ENCODE data around the gene VASP.

The VASP gene

DNA sequence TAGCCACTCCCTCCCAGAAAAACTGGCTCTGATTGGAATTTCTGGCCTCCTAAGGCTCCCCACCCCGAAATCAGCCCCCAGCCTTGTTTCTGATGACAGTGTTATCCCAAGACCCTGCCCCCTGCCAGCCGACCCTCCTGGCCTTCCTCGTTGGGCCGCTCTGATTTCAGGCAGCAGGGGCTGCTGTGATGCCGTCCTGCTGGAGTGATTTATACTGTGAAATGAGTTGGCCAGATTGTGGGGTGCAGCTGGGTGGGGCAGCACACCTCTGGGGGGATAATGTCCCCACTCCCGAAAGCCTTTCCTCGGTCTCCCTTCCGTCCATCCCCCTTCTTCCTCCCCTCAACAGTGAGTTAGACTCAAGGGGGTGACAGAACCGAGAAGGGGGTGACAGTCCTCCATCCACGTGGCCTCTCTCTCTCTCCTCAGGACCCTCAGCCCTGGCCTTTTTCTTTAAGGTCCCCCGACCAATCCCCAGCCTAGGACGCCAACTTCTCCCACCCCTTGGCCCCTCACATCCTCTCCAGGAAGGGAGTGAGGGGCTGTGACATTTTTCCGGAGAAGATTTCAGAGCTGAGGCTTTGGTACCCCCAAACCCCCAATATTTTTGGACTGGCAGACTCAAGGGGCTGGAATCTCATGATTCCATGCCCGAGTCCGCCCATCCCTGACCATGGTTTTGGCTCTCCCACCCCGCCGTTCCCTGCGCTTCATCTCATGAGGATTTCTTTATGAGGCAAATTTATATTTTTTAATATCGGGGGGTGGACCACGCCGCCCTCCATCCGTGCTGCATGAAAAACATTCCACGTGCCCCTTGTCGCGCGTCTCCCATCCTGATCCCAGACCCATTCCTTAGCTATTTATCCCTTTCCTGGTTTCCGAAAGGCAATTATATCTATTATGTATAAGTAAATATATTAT is 33.3 kb upstream of the VASP start:
- no peak for DNase-seq

DNA sequence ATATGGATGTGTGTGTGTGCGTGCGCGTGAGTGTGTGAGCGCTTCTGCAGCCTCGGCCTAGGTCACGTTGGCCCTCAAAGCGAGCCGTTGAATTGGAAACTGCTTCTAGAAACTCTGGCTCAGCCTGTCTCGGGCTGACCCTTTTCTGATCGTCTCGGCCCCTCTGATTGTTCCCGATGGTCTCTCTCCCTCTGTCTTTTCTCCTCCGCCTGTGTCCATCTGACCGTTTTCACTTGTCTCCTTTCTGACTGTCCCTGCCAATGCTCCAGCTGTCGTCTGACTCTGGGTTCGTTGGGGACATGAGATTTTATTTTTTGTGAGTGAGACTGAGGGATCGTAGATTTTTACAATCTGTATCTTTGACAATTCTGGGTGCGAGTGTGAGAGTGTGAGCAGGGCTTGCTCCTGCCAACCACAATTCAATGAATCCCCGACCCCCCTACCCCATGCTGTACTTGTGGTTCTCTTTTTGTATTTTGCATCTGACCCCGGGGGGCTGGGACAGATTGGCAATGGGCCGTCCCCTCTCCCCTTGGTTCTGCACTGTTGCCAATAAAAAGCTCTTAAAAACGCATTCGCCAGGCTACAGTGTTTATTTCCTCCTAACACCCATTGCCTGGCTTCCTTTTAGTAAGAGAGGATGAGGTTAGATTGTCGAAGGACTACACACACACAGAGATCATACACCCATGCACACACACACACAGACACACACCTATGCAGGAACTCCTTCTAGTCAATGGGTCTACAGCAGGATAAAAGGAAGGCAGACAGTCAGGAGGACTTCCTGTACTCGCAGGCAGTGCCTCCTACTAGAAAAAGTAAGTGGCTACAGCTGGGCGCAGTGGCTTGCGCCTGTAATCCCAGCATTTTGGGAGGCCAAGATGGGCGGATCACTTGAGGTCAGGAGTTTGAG is 32.4 kb upstream of the VASP start:
- no peak for DNase-seq

GRCh38 chr19:45475537-45476291 is 31.6 kb upstream of the VASP start:
- no peak for DNase-seq

- no peak for DNase-seq
These were observed 31.0 kb upstream of the VASP start for GRCh38 chr19:45476304-45476703.

GRCh38 chr19:45477186-45477585 is 30.1 kb upstream of the VASP start:
- DNase-seq: no peak

DNA sequence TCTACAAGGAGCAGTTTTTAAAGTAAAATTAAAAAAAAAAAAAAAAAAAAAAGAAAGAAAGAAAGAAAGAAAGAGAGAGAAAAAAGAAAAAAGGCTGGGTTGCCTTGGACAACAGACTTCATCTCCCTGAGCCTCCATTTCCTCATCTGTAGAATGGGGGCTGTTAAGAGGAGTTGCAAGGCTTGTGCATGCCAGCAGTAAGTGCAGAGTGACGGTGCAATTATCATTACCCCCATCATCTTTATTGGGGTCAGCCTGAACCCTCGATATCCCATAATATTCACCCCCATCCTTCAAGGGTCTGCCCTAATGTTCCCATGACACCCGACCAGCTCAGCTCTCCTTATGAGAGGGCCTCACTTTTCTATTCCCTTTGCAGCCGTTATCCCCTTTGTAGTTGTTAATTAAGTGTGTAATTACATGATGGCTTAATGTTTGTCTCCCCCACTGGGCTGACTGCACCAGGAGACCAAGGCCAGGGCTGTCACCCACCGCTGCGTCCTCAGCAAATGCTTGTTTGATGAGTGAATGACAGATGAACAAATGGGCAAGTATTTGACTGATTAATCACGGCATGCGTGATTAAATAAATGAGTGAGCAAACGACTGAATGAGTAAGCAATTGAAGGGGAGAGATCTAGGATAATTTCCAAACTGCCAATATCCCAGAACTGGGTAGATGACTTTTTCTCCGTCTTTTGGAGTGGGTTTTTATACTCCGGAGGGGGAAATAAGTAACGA is 29.4 kb upstream of the VASP start:
- DNase-seq: no peak

- DNase-seq: peak in 1 of 2 experiments; percentile 68
These were observed 28.6 kb upstream of the VASP start for GRCh38 chr19:45478454-45479238.

DNA sequence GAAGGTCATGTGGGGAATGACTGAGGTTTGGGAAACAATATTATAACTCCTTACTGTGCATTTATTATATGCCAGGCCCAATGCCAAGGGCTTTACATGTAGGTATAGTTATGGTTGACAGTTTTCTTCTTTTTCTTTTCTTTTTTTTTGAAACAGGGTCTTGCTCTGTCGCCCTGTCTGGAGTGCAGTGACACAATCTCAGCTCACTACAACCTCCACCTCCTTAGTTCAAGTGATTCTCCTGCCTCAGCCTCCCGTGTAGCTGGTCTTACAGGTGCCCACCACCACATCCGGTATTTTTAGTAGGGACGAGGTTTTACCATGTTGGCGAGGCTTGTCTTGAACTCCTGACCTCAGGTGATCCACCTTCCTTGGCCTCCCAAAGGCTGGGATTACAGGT is 24.2 kb upstream of the VASP start:
- DNase-seq: no peak

GRCh38 chr19:45484273-45484945 is 22.9 kb upstream of the VASP start:
- no peak for DNase-seq

DNA sequence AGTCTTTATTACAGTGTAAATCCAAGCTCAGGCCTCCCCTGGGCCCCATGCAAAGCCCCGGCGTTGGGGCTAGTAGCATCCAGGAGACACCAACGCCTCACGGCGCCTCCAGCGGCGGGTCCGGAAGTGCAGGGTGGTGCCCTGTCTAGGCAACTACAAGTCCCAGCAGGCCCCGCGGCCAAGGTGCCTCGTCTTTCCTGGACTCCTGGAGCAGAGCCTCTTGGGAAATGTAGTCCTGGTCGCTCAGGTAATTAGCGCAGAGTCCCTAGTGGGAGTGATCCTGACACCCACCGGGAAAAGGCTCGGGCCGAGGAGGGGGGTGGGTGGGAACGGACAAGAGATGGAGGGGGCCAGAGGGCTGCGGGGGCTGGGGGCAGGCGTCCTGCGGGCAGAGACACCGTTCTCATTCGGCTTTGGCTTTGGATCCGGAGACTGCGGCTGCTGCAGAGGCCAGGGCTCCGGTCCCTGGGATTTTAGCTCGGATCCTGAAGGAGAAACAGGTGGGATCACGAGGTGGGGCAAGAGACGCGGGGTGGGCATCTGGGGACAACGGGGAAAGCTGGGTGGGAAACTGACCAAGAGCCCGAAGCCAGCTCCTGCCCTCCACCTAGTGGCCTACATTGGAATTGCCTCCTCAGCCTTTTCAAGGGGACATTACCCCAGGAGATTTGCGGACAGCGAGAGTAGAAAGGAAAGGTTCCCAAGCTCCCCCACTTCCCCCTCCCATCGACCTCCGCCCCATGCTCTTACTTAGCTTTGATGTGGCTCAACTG is 21.8 kb upstream of the VASP start:
- peak; percentile 86 to 89 for DNase-seq

GRCh38 chr19:45488708-45489107 is 18.6 kb upstream of the VASP start:
- no peak for DNase-seq

GRCh38 chr19:45489216-45489855 is 17.9 kb upstream of the VASP start:
- no peak for DNase-seq

DNA sequence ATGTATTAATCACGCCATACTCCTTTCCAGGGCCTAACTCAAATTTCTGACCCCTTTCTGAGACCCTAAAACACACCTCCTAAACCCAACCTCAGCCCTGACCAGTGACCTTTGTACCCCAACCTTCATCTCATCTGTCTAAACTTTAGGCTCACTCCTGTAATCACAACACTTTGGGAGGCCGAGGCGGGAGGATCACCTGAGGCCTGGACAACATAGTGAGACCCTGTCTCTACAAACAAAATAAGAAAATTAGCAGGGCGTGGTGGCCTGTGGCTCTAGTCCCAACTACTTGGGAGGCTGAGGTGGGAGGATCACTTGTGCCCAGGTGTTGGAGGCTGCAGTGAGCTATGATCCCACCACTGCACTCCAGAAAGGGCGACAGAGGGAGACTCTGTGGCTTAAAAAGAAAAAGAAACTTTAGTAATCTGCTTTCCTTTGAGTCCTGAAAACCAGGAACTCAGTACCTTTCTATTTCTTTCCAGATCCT is 15.1 kb upstream of the VASP start:
- no peak for DNase-seq

DNA sequence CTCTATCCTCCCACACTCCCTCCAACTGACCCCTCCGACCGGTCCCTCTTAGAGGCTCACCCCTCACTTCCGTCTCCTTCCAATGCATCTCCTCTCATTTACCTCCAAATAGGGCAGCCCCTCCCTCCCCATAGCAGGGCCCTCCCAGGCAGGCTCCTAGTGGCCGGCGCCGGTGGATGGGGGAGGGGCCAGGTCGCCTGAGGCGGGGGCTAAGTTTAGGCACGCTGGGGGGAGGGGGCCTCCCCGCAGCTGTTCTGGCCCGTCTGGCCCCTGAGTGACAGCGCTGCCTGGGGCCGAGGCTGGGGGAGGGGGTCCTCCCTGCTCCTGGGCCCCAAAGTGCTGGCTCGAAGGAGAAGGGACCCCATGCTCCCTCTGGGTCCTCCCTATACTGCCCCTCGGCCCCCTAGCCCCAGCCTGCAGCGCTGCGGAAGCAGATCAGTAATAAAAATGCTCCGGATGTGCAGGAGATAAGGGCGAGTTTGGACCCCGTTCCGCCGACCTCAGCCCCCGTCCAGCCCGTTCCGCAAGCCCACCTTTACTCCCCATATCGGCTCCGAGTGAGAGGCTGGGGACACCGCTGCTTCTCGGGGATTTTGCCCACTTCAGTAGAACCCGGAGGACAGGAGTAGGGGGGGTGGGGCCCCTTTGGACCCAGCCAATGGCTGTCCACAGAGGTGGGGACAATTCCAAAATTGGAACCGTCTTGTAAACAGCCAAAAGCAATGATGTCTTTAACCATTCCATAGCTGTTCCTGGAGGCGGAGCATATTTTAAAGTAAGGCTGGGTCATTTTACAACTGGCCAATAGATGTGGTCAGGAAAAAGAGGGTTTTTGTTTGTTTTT is 14.4 kb upstream of the VASP start:
- peak in 1 of 2 experiments; percentile 53 for DNase-seq

- DNase-seq: no peak
These were observed 12.9 kb upstream of the VASP start for GRCh38 chr19:45494261-45494916.

DNA sequence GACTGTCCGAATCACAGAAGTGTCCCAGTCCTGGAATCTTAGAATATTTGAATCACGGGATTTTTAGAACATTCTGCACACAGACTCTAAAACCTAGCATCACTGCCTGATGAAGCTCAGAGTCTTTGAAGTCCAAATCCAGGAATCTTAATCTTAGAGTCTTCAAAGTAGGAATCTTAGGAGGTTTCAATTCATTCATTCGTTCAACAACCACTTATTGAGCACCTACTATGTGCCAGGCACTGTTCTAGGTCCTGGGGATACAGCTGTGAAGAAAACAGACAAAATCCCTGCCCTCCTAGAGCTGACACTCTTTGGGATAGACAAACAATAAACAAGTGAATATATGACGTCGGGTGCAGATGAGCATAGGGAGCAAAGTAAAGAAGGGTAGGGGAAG is 12.1 kb upstream of the VASP start:
- no peak for DNase-seq

- DNase-seq: no peak
These were observed 10.8 kb upstream of the VASP start for GRCh38 chr19:45496349-45496953.

Measured in cerebellar nuclear complex (tissue), 1 donor.